Aorta (tissue), 5 donors: Measurements from ENCODE around the gene VSTM4. TPM values are rescaled to one million over a fixed set of nuclear protein-coding genes. Genes with fewer than 3 reads are reported as not detected.

Source experiments
- ATAC-seq: fragments of 200-7000 bp; cut with Tn5 transposase; one replicate; pipeline ENCODE4 v1.9.1; 2022; ENCODE audit warnings: moderate library complexity; ENCODE audit not compliant: low FRiP score
- DNase-seq, 2 donors: peaks; one replicate each; pipeline ENCODE4 v3.0.0-alpha.2; 2020
- H3K27ac ChIP-seq, 2 donors: one replicate each; pipeline ENCODE4 v1.5.1; 2013; ENCODE audit warnings: low read length in 2 of 2, mild to moderate bottlenecking in 2 of 2, moderate library complexity in 2 of 2, control low read depth in 1 of 2, inconsistent platforms in 1 of 2, low read depth in 1 of 2
- H3K27me3 ChIP-seq, 2 donors: one replicate each; pipeline ENCODE4 v1.6.1; 2013; ENCODE audit warnings: control low read depth in 1 of 2, low read length in 1 of 2, mild to moderate bottlenecking in 1 of 2, moderate library complexity in 1 of 2; ENCODE audit not compliant: insufficient read depth in 2 of 2, control insufficient read depth in 1 of 2
- H3K36me3 ChIP-seq, 2 donors: one replicate each; pipeline ENCODE4 v1.6.1; 2013; ENCODE audit warnings: control low read depth in 1 of 2, low read length in 1 of 2, mild to moderate bottlenecking in 1 of 2; ENCODE audit not compliant: insufficient read depth in 2 of 2, control insufficient read depth in 1 of 2
- H3K4me1 ChIP-seq, 2 donors: one replicate each; pipeline ENCODE4 v1.6.1; 2013; ENCODE audit warnings: low read length in 2 of 2, control low read depth in 1 of 2, mild to moderate bottlenecking in 1 of 2, moderate library complexity in 1 of 2; ENCODE audit not compliant: insufficient read depth in 2 of 2, control insufficient read depth in 1 of 2
- H3K4me3 ChIP-seq, 2 donors: one replicate each; pipeline ENCODE4 v1.5.1; 2013; ENCODE audit warnings: low read length in 2 of 2, control low read depth in 1 of 2, mild to moderate bottlenecking in 1 of 2
- H3K9me3 ChIP-seq: one replicate; pipeline ENCODE4 v1.6.1; 2013; ENCODE audit warnings: mild to moderate bottlenecking, low read length; ENCODE audit not compliant: control insufficient read depth
- WGBS, 2 donors: extraction: QIAGEN DNeasy Blood & Tissue Kit; methylation state at CpG; one replicate each; pipeline ENCODE4 v1.1.7; 2013; 5-methylcytosine and 5-hydroxymethylcytosine counted together
- intact Hi-C, 2 donors: fragments of 100-400 bp; cut with DNase I; formaldehyde crosslinking; loops; one replicate each; pipeline versions ENCODE4 v1.14.2 to v1.15.0; 2022
- long read RNA-seq, 2 donors: library from polyadenylated mRNA; unstranded; transcript quantifications; one replicate each; pipeline ENCODE4 v2.0.0, GENCODE V29; 2020 to 2021
- polyA plus RNA-seq, 2 donors: library from polyadenylated mRNA; stranded (reverse); fragments of 200-250 nt; gene quantifications; one replicate each; pipeline ENCODE4 v1.2.3, GENCODE V29; 2013
- total RNA-seq, 2 donors: library from RNA; stranded (reverse); fragmentation: NEBNext Ultra II Directional; extraction: Animal tissue kit (Norgen Biotek cat#: 25700); gene quantifications; one replicate each; pipeline ENCODE4 v1.2.1, GENCODE V29; 2021
- donor health status: healthy with polysubstance abuse.
- donor health status: Bipolar disorder and iron deficiency.
- donor health status: DM: no; HTN: no; CAD: no.
- donor health status: DM: no; HTN: no; CAD: no.
- donor health status: DM: yes; HTN: yes; CAD: no.

VSTM4 gene
- total RNA-seq (10 to 100 TPM; 24.6 to 34.2 TPM), polyA plus RNA-seq (10 to 100 TPM in 1 of 2 donors, 1 to 10 TPM in 1; 8.0 to 11.4 TPM)
- long read RNA-seq, donor 1, full-length matches to known transcripts = 26 of 69 reads
- long read RNA-seq, donor 1, partial matches to known transcripts = 8 of 69 reads
- long read RNA-seq, donor 1, other reads (novel, unspliced or antisense) = 35 of 69 reads
- long read RNA-seq, donor 2, full-length matches to known transcripts = 8 of 32 reads
- long read RNA-seq, donor 2, partial matches to known transcripts = 5 of 32 reads
- long read RNA-seq, donor 2, other reads (novel, unspliced or antisense) = 19 of 32 reads

GRCh38 chr10:49115015-49115795 is at the start of gene VSTM4:
Gene VSTM4 (minus strand): TSS chr10:49115522. CDS start chr10:49115485, 37 bp downstream.
- Histone ChIP-seq H3K9me3 (no peaks in the 10 kb centered on the region), H3K27me3 (no peaks in the 10 kb centered on the region), H3K4me3 (peak within 1 kb of the TSS; percentile 37 to 90), H3K27ac (peak within 1 kb of the TSS; percentile 46 to 77), H3K4me1 (peaks cover 0 to 4% of the 10 kb centered on the region in 2 donors), H3K36me3 (no peaks in the 10 kb centered on the region)
- ATAC-seq (peak; percentile 55), DNase-seq (peak; percentile 65 to 86)
- 1% methylated on average over 66 to 95 of the region's 95 CpGs for WGBS, 2 donors
- intact Hi-C loops = loop anchor here in 1 of 2 donors (10.0 kb wide), 1 partner anchor 90 kb away; no protein-coding TSS in a partner anchor

- H3K4me3 ChIP-seq = no peak overlapping the region
- intact Hi-C loops = loop anchor here (2.0 to 10.0 kb wide), 4 partner anchors 184 to 800 kb away; no protein-coding TSS in a partner anchor
- H3K27me3 ChIP-seq = no peaks in the 10 kb centered on the region
- no peaks in the 10 kb centered on the region for H3K4me1 ChIP-seq
- no peak for DNase-seq
- H3K36me3 ChIP-seq = no peaks in the 10 kb centered on the region
- no peak overlapping the region for H3K27ac ChIP-seq
- H3K9me3 ChIP-seq = no peaks in the 10 kb centered on the region
- 48 to 55% methylated on average over 9 of the region's 9 CpGs for WGBS, 2 donors
- no peak for ATAC-seq
Measured at GRCh38 chr10:49164559-49165188, 49.4 kb upstream of the VSTM4 start.

GRCh38 chr10:49163741-49164140 is 48.4 kb upstream of the VSTM4 start:
- Histone ChIP-seq H3K27ac (no peak overlapping the region), H3K9me3 (no peaks in the 10 kb centered on the region), H3K36me3 (no peaks in the 10 kb centered on the region), H3K27me3 (no peaks in the 10 kb centered on the region), H3K4me1 (no peaks in the 10 kb centered on the region), H3K4me3 (no peak overlapping the region)
- 97 to 100% methylated on average over 4 of the region's 4 CpGs for WGBS, 2 donors
- intact Hi-C loops = loop anchor here (2.0 to 10.0 kb wide), 4 partner anchors 183 to 799 kb away; no protein-coding TSS in a partner anchor
- DNase-seq (no peak), ATAC-seq (no peak)

- Histone ChIP-seq H3K4me1 (no peaks in the 10 kb centered on the region), H3K36me3 (no peaks in the 10 kb centered on the region), H3K27me3 (no peaks in the 10 kb centered on the region), H3K27ac (no peak overlapping the region), H3K4me3 (no peak overlapping the region), H3K9me3 (no peaks in the 10 kb centered on the region)
- intact Hi-C loops = loop anchor here (5.0 to 10.0 kb wide), 3 partner anchors 506 to 798 kb away; no protein-coding TSS in a partner anchor
- DNase-seq = no peak
- ATAC-seq = no peak
- WGBS, 2 donors = 82 to 90% methylated on average over 8 of the region's 8 CpGs
Measured at GRCh38 chr10:49162761-49163310, 47.5 kb upstream of the VSTM4 start.

- Histone ChIP-seq H3K4me3 (no peak overlapping the region), H3K27me3 (no peaks in the 10 kb centered on the region), H3K27ac (no peak overlapping the region), H3K9me3 (no peaks in the 10 kb centered on the region), H3K4me1 (no peaks in the 10 kb centered on the region), H3K36me3 (no peaks in the 10 kb centered on the region)
- DNase-seq (no peak), ATAC-seq (no peak)
- WGBS, 2 donors = 76 to 78% methylated on average over 5 of the region's 5 CpGs
- intact Hi-C loops = loop anchor here (5.0 to 10.0 kb wide), 3 partner anchors 505 to 797 kb away; no protein-coding TSS in a partner anchor
Measured at GRCh38 chr10:49162063-49162462, 46.7 kb upstream of the VSTM4 start.

GRCh38 chr10:49161411-49161997 is 46.2 kb upstream of the VSTM4 start:
- Histone ChIP-seq H3K4me3 (no peak overlapping the region), H3K27ac (no peak overlapping the region), H3K9me3 (no peaks in the 10 kb centered on the region), H3K36me3 (no peaks in the 10 kb centered on the region), H3K4me1 (no peaks in the 10 kb centered on the region), H3K27me3 (no peaks in the 10 kb centered on the region)
- peak; percentile 71 for ATAC-seq
- DNase-seq = no peak
- intact Hi-C loops = loop anchor here (2.0 to 10.0 kb wide), 4 partner anchors 503 to 797 kb away; no protein-coding TSS in a partner anchor
- WGBS, 2 donors = 37 to 41% methylated on average over 8 of the region's 8 CpGs

- Histone ChIP-seq H3K4me1 (no peaks in the 10 kb centered on the region), H3K9me3 (no peaks in the 10 kb centered on the region), H3K27me3 (no peaks in the 10 kb centered on the region), H3K4me3 (no peak overlapping the region), H3K36me3 (no peaks in the 10 kb centered on the region), H3K27ac (no peak overlapping the region)
- intact Hi-C loops = loop anchor here (1.0 to 10.0 kb wide), 5 partner anchors 180 to 796 kb away; no protein-coding TSS in a partner anchor
- no peak for ATAC-seq
- no peak for DNase-seq
- WGBS, 2 donors = 96 to 98% methylated on average over 5 of the region's 5 CpGs
Measured at GRCh38 chr10:49160814-49161213, 45.5 kb upstream of the VSTM4 start.

- intact Hi-C loops = loop anchor here (1.0 to 10.0 kb wide), 5 partner anchors 179 to 795 kb away; no protein-coding TSS in a partner anchor
- DNase-seq = no peak
- no peak for ATAC-seq
- Histone ChIP-seq H3K4me1 (no peaks in the 10 kb centered on the region), H3K9me3 (no peaks in the 10 kb centered on the region), H3K4me3 (no peak overlapping the region), H3K27ac (no peak overlapping the region), H3K36me3 (no peaks in the 10 kb centered on the region), H3K27me3 (no peaks in the 10 kb centered on the region)
- WGBS, 2 donors = 90 to 93% methylated on average over 5 of the region's 5 CpGs
Measured at GRCh38 chr10:49160110-49160509, 44.8 kb upstream of the VSTM4 start.
